ENCODE measurements around the gene TBC1D24. TPM values are rescaled to one million over a fixed set of nuclear protein-coding genes. Genes with fewer than 3 reads are reported as not detected.

The TBC1D24 gene
- total and polyA plus RNA-seq, 9 of the 15 experiments (the other 6 are each of a cell fraction or from before 2014, with no cell fraction given): 1.7 to 22.6 (median 7.2) TPM

- H3K27ac ChIP-seq (ENCODE audit: extremely low read depth, low read depth, low read length): no peak overlapping the region
- peaks cover 17 to 27% of the 10 kb centered on the region in 2 experiments; a peak in 4 of 5 replicates for H3K4me1 ChIP-seq (replicated peaks in 1 of 2; ENCODE audit: control insufficient read depth in 2 of 2, insufficient read depth in 2 of 2, low read length in 2 of 2)
- H2AFZ ChIP-seq (ENCODE audit: low read depth, low read length): no peak overlapping the region
- TF ChIP-seq ZNF232 (CRISPR knock-in tag; IDR thresholded peaks at IDR 0.05): no peak
- TF ChIP-seq TAF9B (IDR thresholded peaks at IDR 0.05; ENCODE audit: partially characterized antibody): no peak
- no peak for TF ChIP-seq CEBPZ (IDR thresholded peaks at IDR 0.05; ENCODE audit: borderline replicate concordance, low read depth, low read length)
- no peak for TF ChIP-seq ZC3H4 (CRISPR knock-in tag; IDR thresholded peaks at IDR 0.05; ENCODE audit: borderline replicate concordance)
- no peak for TF ChIP-seq BRD4 (IDR thresholded peaks at IDR 0.05)
- TF ChIP-seq ZNF512 (tag; IDR thresholded peaks at IDR 0.05): no peak
- TF ChIP-seq ZNF644 (tag; IDR thresholded peaks at IDR 0.05; ENCODE audit: low read depth): no peak
- TF ChIP-seq HMGN3 (IDR thresholded peaks at IDR 0.05; ENCODE audit: borderline replicate concordance, extremely low read depth, insufficient read length, low read depth, low read length): no peak
- TF ChIP-seq HEY1 (CRISPR knock-in tag; IDR thresholded peaks at IDR 0.05; ENCODE audit: borderline replicate concordance): no peak
- no peak for TF ChIP-seq EWSR1 (IDR thresholded peaks at IDR 0.05; ENCODE audit: borderline replicate concordance, low read depth, partially characterized antibody)
- no TSS peak for BruUV-seq (replicated peaks)
- no peaks in the 10 kb centered on the region for H3K9me3 ChIP-seq (replicated peaks; ENCODE audit: control insufficient read depth, insufficient read depth, low read depth, low read length)
- CTCF ChIA-PET (ENCODE audit: low intra/inter-chr PET ratio): no interaction called here
- no peak overlapping the region for H3K4me3 ChIP-seq
- intact Hi-C loops (cut with micrococcal nuclease): no loop called here
- peaks cover 42% of the 10 kb centered on the region for H3K79me2 ChIP-seq (ENCODE audit: control insufficient read depth, insufficient read depth, low read length)
- no peak overlapping the region for H3K9ac ChIP-seq (ENCODE audit: insufficient read depth in 1 of 2, low read depth in 2 of 2, low read length in 2 of 2)
- WGBS (ENCODE audit: insufficient coverage, low coverage, missing lambda C conversion rate): 97% methylated on average over 13 of the region's 15 CpGs
- no peaks in the 10 kb centered on the region; the same call in none of the 2 replicates for H4K20me1 ChIP-seq (replicated peaks; ENCODE audit: control insufficient read depth, insufficient read depth, low read length)
- in situ Hi-C loops (cut with MboI): no loop called here
- POLR2A ChIA-PET: interaction anchor here (0.5 kb wide), 1 partner anchor 164 kb away, joined by 3 read pairs; no protein-coding TSS in a partner anchor
- H3K27me3 ChIP-seq (ENCODE audit: control insufficient read depth in 2 of 2, insufficient read depth in 2 of 2, low read length in 2 of 2): no peaks in the 10 kb centered on the region
- DNase-seq (ENCODE audit: extremely low read depth in 1 of 4, low spot score in 3 of 4): no peak
- ATAC-seq: no peak
- H3K36me3 ChIP-seq (ENCODE audit: control insufficient read depth, insufficient read depth, low read length): peaks cover 70% of the 10 kb centered on the region
- FAIRE-seq: no peak
- H3K9me1 ChIP-seq (ENCODE audit: control insufficient read depth, insufficient read depth, low read length): no peaks in the 10 kb centered on the region
- no peak overlapping the region for H3K4me2 ChIP-seq (ENCODE audit: insufficient read depth, low read length)
Observed at GRCh38 chr16:2432801-2433505, 42.0 kb upstream of the TBC1D24 start.
